HG03565 (cell line): ENCODE measurements around the gene CCL25.

ENCODE experiments used
- ATAC-seq: cut with Tn5 transposase; IDR thresholded peaks from one replicate; pipeline ENCODE4 v1.9.1; 2021; ENCODE audit warnings: mild to moderate bottlenecking, moderate library complexity; ENCODE audit not compliant: unreplicated experiment

The CCL25 gene

GRCh38 chr19:8045872-8046568 lies 6.5 kb upstream of the CCL25 start:
- no peak for ATAC-seq

GRCh38 chr19:8046569-8047165 lies 5.9 kb upstream of the CCL25 start:
- ATAC-seq: no peak

- no peak for ATAC-seq
Measured at GRCh38 chr19:8050274-8051096, 2.1 kb upstream of the CCL25 start.

- ATAC-seq: no peak
Measured at GRCh38 chr19:8054169-8054568, 1.6 kb downstream of the CCL25 start.

GRCh38 chr19:8056533-8056932 lies 4.0 kb downstream of the CCL25 start:
- ATAC-seq: no peak

- no peak for ATAC-seq
Measured at GRCh38 chr19:8057545-8058270, 5.1 kb downstream of the CCL25 start.

- no peak for ATAC-seq
Measured at GRCh38 chr19:8064911-8065874, 12.6 kb downstream of the CCL25 start.

GRCh38 chr19:8065875-8066261 lies 13.3 kb downstream of the CCL25 start:
- no peak for ATAC-seq

GRCh38 chr19:8069096-8069973 lies 16.8 kb downstream of the CCL25 start:
- no peak for ATAC-seq

- ATAC-seq: no peak
Measured at GRCh38 chr19:8071912-8072311, 19.4 kb downstream of the CCL25 start.

GRCh38 chr19:8074501-8074900 lies 21.9 kb downstream of the CCL25 start:
- ATAC-seq: no peak

- no peak for ATAC-seq
Measured at GRCh38 chr19:8075158-8076074, 22.9 kb downstream of the CCL25 start.

- ATAC-seq: no peak
Measured at GRCh38 chr19:8079988-8080387, 27.4 kb downstream of the CCL25 start.

- ATAC-seq: no peak
Measured at GRCh38 chr19:8080832-8081231, 28.3 kb downstream of the CCL25 start.

GRCh38 chr19:8081569-8082550 lies 29.3 kb downstream of the CCL25 start:
- ATAC-seq: no peak

- no peak for ATAC-seq
Measured at GRCh38 chr19:8083141-8083540, 30.6 kb downstream of the CCL25 start.

GRCh38 chr19:8084152-8084551 lies 31.6 kb downstream of the CCL25 start:
- ATAC-seq: no peak
